ENCODE data around the gene DLG3.
"Not testable (repeated sequence)": the region's sequence is repeated elsewhere in the genome, so short reads cannot be mapped to it uniquely, and the experiment has no call there.

The DLG3 gene

DNA sequence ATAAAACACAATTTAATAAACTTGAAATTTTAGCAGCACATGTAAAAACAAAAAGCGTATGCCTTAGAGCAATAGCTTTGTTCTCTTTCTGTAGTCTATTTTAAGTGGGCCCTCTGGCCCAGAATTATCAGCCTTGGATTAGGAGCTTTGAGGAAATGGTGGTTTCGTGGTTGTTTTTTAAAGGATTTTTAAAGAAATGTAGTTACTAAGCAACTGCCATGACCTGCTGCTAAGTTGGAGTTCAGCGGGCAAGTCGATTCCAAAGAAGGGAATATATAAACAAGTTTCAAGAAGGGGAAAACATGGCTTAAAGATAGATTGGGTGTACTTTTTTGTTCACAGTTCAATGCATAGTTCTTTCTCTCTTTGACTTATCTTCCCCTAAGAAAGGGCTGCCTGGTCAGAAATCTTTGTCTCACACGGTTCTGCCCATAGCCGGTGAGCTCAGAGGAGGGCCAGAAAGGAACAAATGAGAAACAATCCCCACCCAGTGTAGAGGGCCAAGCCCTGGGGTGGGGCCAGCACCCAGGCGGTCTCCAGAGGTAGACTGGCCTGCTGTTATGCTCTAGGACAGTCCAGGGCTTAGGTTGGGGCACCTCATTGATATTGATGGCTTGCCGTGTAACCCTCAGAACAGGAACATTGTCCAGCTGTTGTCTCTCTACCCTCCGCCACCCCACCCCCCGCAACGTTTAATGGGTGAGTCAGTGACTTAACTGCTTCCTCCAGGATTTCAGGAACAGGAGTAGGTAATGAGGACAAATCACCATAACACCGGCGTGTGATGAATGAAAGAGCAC, 32.5 kb downstream of the DLG3 start:
- peak; percentile 49 for DNase-seq

DNA sequence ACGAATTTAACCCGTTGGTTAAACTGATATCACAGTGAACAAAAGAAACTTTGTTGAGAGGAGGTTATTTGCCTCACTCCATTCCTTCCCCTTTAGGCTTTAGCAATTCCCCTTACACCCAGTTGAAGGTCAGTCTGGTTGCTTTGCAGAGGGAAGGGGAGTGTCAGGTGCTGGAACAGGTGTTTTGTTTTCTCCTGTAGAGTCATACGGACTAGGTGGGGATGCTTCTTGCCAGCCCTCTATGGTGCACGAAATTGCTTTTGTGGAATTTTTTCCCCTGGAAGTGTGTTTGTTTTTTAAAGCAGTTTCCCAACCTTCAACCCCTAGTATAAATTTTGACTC, 33.1 kb downstream of the DLG3 start:
- no peak for DNase-seq

DNA sequence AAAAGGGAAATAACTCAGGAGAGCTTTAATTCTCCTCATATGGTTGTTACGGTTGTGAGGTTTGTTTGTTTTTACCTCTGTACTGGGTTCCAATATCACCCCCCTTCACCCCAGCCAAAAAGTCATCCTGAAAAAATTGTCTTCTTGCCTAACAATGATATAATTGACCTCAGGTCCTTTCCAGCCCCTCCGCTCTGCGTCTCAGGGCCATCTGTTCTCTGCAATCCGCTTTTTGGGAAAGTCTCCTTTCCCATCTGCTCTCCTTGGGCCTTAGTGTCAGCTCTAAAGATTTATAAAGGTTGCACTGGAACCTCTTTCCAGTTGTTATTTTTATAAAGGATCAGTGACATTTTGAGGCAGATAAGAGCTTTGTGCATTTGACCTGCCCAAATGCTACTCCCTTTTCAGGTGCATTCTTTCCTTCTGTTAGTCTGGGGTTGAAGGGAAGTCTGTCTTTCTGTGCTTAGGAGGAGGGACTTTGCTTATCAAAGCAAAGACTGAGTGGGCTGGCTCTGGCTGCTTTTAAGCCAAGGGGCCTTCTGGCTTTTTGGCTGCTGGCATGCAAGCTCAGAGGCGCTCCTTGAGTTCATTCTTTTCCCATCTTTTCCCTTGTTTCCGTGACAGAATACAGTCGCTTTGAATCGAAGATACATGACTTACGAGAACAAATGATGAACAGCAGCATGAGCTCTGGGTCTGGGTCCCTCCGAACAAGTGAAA, 34.1 kb downstream of the DLG3 start:
- no peak for DNase-seq

DNA sequence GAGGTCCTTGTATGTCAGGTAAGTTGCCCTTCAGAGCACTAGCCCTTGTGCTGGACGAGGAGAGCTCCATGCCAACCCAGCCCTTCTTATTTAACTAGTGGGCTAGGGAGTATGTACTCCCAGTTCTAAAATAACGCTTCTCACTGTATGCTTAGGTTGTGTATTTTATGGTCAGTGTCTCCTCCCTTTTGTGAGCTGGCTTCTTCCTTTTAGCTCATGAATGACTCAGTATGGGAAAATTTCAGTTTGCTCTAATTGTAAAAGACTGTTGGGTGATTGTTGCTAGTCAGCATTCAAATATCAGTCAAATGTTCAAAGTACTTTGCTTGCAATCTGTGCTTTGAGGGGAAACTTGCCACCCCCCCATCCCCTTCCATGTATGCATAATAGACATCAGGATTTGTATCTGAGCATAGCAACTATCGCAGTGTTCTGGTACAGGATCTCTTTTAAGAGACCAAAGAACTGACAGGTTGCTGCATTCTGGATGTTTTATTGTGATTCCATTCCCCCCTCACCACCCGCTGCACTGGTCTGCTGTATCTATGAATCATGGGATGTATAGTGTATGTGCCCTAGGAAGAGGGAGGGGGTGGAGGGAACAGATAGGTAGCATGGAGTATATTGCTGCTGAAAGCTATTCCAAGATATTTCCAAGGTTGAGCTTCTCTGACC, 34.7 kb downstream of the DLG3 start:
- DNase-seq: no peak

DNA sequence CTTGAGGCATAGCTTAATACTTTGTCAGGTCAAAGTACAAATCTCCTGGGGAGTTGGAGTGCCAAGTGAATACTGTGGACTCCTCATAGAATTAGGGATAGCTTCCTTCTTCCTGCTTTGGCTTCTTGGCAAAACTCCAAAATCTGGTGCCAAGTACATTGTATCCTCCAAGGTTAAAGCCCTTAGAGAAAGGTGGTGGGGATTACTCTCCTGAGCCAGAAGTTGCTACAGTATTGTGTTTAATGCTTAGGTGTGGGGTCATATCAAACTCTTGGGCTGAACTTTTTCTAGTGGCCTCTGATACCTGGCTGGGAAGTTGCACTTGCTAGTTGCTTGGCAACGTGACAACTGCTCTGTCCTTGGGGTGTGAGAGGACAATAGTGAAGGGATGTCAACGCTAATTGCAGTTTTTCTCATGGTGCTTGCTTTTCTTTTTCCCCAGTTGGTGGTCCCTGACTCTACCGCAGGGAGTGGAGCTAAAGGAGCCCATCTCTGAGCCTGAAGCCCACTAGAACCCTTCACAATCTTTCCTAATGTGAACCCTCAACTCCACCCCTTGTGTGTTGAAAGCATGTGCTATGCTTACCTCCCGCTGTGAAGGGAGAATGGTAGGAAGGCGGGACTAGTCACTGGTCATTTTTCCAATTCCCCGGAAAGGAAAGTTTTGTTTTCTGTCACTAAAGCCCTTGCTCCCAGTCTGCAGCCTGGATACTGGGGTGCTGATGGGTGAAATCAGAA, 35.5 kb downstream of the DLG3 start:
- DNase-seq: no peak

DNA sequence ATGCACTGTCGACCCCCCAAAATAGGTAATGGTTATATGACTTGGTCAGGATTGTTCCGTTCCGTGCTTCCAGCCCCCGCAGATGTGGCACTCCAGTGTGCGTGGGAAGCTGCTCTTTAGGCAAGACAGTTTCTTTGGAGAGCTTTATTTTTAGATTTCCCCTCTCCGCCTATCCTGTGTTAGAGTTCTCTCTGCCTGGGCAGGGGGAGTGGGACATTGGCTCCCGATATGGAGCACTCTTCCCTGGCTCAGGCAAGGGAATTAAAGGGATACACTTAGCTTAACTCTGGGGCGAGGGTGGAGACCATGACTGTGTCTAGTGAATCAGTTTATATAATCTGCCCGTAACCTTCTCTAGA, 36.0 kb downstream of the DLG3 start:
- DNase-seq: no peak

DNA sequence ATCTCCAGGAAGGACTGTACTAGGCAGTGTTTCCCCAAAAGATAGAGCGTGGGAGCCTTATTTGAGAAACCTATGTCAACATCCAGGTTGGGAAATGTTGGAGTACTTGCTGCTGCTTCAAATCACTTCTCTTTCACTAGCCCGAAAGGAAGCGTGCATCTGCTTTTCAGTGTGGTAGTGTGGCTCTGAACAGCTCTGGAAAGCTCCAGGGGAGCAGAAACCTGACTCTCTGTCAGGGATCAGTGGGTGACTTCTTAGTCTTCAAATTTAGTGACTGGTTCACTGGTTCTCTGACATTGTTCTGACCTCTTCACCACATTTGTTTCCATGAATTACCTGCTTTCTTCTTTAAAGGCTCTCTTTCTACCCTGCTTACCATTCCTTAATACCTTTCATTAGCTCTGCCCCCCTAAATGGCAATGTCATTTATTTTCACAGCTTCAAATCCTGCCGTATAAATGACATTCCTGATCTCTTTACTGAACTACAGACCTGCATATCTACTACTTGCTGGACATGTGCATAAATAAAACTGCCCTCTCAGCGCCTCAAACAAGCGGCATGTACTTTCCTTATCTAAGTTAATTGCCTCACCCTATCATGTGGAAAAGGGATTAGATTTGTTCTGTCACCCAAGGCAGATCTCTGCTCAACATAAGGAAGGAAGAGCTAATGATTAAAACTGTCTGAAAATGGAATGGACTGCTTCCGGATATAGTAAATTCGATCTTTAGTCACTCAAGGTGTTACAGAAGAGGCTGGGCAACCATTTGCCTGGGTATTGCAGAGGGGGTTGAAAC, 37.0 kb downstream of the DLG3 start:
- no peak for DNase-seq

DNA sequence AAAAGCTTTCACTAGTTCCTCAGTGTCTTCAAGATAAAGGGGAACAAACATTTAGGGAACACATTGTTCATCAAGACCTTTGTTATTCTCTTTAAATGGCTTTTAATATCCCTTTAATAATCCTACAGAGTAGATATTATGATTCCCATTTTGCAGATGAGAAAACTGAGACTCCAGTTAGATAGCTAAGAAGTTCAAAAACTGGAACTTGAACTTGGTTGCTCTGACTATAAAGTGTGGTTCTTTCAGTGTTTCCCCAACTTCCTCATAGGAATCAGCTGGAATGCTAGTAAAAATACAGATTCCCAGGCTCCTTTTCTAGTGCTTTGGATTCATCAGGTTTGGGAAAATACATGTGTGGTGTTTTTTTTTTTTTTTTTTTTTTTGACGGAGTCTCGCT, 37.7 kb downstream of the DLG3 start:
- no peak for DNase-seq

DNA sequence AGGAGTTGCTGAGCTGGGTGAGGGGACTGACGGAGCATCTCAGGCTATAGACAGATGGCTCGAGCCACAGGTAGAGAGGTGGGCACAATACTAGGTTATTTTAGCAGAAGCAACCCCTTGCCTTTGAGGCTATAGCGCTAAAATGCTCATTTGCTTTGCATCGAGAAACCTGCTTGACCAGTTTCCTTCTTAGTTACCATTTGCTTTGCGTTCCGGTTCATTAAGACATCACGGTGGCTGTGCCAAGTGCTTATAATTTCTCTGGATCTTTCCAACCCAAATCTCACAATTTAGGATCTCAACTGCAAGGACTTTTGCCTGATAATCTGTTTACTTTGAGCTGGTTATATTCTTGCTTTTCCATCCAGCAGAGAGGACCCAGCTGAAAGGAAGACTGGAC, 40.8 kb downstream of the DLG3 start:
- DNase-seq: no peak

DNA sequence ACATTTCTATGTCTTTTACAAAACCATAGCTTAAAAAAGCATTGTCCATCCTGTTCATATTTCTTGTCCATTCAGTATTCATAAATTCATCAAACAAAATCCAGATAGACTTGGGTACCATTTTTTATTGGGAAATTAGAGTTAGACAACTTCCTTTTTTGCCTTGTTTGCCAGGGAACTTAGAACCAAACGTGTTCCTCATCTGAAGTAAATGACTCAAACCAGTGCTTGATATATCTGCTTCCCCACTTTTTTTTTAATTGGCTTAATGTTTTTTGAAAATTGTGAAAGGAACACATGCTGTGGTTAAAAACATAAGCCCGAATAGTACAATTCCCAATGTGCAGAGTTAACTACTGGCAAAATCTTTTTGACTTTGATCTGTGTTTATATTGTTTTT, 44.2 kb downstream of the DLG3 start:
- no peak for DNase-seq

DNA sequence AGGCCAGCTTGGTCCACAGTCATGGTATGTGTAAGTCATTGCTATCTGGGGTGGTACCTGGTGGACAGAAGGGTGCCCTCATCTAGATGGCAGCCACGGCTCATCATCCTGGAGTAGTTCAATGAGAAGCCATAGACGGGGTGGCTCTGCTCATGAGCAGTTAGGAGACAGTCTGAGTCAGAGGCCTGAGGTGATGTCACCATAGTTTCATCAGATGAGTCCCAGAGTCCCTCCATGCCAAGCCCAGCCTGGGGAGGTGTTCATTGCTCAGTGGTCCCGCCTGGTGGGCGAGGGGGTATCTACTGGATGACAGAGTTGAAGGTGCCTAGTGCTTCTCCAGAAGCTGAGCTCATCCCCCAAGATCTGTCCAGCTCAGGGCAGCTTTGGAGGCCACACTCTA, 49.8 kb downstream of the DLG3 start:
- no peak for DNase-seq

DNA sequence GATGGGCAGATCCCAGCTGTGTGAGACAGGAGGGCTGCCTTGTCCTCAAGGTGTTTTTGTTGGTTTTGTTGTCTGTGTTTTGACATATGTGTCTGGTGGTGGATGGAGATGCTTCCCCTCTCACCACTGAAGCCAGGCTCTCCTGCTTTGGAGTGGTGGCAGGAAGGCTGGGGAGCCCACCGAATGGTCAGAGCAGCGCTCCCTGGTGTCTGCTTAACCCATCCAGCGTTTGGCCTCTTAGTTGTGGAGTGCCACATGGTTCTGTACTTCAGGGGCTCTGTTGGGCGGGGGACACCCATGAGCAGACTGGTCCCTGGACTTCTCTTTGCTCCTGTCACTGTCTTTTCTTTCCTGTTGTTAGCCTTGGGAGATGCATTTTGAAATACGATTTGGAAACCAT, 51.9 kb downstream of the DLG3 start:
- DNase-seq: no peak

DNA sequence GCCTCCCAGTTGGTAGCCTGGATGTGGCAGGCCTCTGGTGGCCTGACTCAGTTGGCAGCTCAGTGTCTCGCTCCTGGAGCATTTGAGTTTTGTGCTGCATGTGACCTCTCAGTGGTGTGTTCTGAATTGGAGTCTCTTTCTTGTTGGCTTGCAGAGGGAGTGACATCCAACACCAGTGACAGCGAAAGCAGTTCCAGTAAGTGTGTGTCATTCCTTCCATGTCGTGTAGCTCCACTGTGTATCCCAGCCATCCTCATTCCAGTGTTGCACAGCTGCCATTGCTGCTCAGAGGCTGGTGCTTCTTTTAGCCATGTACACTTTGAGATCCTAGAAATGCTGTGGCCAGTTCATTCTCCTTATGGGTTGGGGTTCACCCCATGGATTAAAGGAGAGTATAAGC, 52.4 kb downstream of the DLG3 start:
- DNase-seq: no peak

DNA sequence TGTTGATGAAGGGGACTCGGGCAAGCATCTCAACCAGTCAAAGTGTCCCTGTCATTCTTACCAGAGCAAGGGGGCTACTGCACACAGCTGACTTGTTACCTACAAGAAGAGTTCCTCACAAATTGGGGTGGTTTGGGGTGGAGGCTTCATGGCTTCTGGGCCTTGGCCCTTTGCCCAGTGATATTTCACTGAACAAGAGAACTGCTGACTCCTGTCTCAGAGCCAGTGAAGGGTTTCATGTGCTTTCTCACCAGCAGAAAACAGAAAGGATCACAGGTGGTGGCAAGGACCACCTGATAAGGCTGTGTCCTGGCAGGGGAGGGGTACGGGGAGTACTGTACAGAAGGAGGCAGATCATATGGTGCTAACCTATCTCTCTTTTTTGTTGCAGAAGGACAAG, 53.5 kb downstream of the DLG3 start:
- DNase-seq: no peak

DNA sequence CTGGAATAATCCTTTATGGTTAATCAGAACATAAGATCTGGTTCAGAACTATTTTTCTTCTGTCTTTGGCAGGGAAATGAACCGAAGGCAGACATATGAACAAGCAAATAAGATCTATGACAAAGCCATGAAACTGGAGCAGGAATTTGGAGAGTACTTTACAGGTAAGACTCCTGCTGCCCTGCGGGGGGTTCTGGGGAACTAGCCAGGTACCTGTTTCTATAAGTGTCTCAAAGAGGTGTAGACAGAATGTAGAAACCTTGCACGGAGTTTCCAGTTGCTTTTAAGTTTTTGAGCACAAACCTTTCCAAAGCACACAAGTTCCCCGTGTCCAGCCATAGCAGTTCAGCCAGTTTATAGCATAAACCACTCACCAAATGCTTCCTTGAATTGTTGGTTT, 56.2 kb downstream of the DLG3 start:
- no peak for DNase-seq

DNA sequence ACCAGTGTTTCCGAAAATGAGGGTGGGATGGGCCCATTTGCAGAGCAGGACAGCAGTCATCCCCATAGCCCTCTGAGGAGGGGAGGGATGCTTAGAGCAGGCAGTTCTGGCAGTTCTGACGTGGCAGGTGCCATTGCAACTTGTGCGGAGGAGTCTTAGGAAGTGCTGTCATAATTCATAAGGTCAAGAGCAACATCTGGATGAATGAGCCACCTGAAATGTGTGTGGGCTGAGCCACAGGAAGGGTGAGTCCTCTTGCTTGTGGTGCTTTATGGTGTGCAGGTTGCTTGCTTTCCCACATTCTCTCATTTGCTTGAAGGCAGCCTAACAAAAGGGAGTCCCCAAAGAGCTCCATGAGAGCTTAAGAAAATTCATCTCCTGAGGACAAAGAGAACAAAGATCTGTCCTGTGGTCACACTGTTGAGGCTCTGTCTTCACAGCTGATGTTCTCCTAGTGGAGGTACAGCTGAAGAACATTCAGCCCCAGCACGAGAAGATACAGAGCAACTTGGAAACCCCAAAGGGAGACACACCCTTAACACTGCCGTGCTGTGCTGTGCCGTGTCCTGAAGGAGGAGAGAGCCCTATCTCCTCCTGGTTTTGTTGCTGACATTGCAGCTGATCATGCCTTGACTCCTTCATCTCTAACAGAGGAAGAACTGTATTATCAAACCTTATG, 60.3 kb downstream of the DLG3 start:
- DNase-seq: no peak

DNA sequence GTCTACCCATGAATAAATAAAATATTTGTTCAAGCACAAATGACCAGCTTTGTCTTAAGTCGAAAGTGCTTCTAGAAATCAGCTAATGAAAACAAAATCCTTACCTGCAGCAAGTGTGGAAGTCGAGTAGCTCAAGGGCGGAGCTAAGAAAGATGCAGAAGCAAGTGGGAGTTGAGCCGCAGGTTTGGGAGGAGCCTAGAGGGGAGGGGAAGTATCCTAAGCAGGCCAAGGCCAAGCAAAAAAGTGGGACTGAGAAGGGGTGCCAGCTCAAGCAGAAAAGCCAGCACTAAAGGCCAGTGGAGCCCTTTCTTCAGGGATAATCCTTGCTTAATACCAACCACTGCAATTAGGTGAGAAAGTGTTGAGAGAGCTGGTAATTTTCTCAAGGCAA, 60.8 kb downstream of the DLG3 start:
- no peak for DNase-seq

DNA sequence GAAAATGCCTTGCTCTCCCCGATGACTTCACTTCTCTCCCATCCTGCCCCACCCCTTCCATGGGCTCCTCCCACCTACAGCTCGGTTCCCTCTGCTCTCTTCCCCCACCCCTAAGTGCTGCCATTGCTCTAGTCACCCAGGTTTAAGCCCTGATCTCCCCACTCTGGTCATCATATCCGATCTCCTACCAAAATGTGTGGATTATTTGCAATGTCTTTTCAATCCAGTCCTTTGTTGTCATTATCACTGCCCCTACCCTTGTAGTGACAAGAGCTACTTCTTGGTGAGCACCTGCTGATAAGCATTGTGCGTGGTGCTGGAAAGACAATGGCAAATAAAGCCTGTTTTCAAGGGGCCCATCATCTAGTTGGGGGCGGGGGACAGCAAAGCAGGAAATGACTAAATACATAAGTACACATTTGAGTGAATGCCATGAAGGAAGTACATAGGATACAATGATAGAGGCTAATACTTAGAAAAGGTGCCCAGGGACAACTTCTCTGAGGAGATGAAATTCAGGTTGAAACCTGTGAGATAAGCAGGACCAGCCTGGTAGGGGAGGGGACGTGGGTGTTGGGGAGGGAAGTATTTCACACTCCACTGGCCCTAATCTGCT, 63.8 kb downstream of the DLG3 start:
- DNase-seq: no peak

DNA sequence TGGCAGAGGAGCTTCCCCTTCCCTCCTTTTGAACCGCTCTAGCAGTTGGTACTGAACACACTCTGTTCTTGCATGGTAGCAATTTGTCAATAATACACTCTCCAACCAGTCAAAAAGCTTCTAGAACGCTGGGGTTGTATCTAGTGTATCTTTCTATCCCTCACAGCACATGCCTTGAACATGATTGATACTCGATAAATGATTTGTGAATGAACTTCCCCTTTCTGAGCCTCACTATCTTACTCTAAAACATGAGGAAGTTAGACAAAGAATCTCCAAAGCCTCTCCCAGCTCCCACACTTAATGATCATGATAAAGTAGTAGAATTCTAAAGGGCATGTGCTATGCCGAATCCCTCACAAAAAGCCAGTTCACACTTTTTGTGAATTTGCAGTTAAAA, 64.4 kb downstream of the DLG3 start:
- DNase-seq: peak; percentile 34

DNA sequence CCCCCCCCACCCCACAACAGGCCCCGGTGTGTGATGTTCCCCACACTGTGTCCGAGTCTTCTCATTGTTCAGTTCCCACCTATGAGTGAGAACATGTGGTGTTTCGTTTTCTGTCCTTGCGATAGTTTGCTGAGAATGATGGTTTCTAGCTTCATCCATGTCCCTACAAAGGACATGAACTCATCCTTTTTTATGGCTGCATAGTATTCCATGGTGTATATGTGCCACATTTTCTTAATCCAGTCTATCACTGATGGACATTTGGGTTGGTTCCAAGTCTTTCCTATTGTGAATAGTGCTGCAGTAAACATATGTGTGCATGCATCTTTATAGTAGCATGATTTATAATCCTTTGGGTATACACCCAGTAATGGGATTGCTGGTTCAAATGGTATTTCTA, 70.6 kb downstream of the DLG3 start:
- not testable (repeated sequence) for DNase-seq

DNA sequence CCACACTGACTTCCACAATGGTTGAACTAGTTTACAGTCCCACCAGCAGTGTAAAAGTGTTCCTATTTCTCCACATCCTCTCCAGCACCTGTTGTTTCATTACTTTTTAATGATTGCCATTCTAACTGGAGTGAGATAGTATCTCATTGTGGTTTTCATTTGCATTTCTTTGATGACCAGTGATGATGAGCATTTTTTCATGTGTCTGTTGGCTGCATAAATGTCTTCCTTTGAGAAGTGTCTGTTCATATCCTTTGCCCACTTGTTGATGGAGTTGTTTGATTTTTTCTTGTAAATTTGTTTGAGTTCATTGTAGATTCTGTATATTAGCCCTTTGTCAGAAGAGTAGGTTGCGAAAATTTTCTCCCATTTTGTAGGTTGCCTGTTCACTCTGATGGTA, 71.1 kb downstream of the DLG3 start:
- DNase-seq: not testable (repeated sequence)

DNA sequence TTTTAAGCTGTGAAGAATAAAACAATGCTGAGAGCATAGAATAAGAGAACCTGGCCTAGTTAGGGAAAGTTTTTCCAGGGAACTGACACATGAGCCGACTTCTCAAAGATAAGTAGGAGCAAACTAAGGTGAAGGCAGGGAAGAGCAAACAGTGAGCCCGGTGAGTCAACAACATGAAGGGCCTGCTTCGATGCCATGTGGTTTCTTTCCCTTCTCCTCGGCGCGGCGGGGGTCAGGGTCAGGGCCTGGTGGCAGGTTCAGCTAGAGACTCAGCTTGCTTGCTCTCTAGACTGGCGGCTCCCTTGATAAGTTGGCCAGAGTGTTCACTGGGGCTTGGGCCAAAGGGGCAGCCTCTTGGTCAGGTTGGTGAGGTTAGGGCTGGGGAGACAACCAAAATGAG, 81.1 kb downstream of the DLG3 start:
- no peak for DNase-seq
